ENCODE measurements around the gene PAN3. TPM values are rescaled to one million over a fixed set of nuclear protein-coding genes. Genes with fewer than 3 reads are reported as not detected.

Gene PAN3
- total and polyA plus RNA-seq, 2 experiments from 2014 or later = 27.4 to 58.2 TPM

DNA sequence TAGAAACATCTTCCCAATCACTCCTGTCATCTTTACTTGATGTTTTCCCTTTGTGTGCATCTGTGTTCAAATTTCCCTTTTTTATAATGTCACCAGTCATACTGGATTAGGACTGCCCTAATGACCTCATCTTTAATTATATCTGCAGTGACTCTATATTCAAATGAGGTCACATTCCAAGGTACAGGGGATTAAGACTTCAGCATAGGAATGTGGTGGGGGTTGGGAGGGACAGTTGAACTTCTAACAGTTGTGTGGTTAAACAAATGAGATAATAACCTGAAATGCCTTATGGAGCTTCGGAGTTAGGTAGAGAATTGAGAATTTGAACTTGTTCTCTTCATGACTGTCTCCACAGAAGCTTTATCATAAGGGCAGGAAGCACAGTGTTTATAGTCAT is 23.0 kb downstream of the PAN3 start:
- Histone ChIP-seq H3K27me3 (ENCODE audit: insufficient read depth) (no peaks in the 10 kb centered on the region), H3K79me2 (replicated peaks; ENCODE audit: insufficient read depth) (peaks cover 100% of the 10 kb centered on the region), H3K4me3 (peak overlapping the region; percentile 12; the same call in 1 of the 2 replicates), H4K20me1 (replicated peaks; ENCODE audit: insufficient read depth) (no peaks in the 10 kb centered on the region), H3K9me2 (ENCODE audit: insufficient read depth) (no peaks in the 10 kb centered on the region), H2AFZ (no peak overlapping the region), H3K36me3 (ENCODE audit: insufficient read depth) (no peaks in the 10 kb centered on the region), H3K4me1 (ENCODE audit: insufficient read depth) (peaks cover 40% of the 10 kb centered on the region), H3K4me2 (peak overlapping the region; percentile 56), H3K27ac (ENCODE audit: low read depth) (peak overlapping the region; percentile 57), H3F3A (replicated peaks; ENCODE audit: low read depth) (peaks cover 3% of the 10 kb centered on the region; the same call in 1 of the 2 replicates)
- peaks cover 37% of the 10 kb centered on the region for H3K4me1 Mint-ChIP-seq
- H3K36me3 Mint-ChIP-seq (ENCODE audit: low read depth) = peaks cover 32% of the 10 kb centered on the region
- peaks cover 8% of the 10 kb centered on the region for H3K27me3 Mint-ChIP-seq (ENCODE audit: insufficient read depth, low read depth, poor library complexity)
- ATAC-seq = peak; percentile 94
- peak; percentile 91 for DNase-seq (ENCODE audit: low spot score)
- peak overlapping the region; percentile 42 for H3K4me3 Mint-ChIP-seq
- TF ChIP-seq ZNF114 (CRISPR knock-in tag; IDR thresholded peaks at IDR 0.05) (no peak), CREB1 (CRISPR knock-in tag; IDR thresholded peaks at IDR 0.05; ENCODE audit: low read depth) (peak; percentile 76)
- peaks cover 27% of the 10 kb centered on the region for H3K9me3 Mint-ChIP-seq
- H3K27ac Mint-ChIP-seq = peak overlapping the region; percentile 88

DNA sequence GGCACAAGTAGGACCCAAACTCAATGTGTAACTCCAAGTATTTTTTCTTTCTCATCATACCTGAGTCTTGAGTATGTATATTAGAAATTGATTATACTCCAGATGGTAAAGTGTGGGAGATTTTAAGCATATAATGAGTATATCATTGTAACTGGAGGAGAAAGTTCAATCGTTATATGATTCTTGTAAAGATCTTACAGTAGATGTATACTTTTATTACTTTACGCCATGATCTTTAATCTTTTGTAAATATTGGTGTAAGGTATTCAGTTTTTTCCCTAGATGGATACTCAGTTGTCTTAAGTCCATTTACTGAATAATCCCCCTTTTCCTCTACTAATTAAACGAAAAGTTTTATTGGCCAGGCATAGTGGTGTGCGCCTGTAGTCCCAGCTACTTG is 25.2 kb downstream of the PAN3 start:
- H3K4me2 ChIP-seq = no peak overlapping the region
- peaks cover 42% of the 10 kb centered on the region for H3K4me1 ChIP-seq (ENCODE audit: insufficient read depth)
- no peak overlapping the region for H3K27ac ChIP-seq (ENCODE audit: low read depth)
- no peak overlapping the region for H2AFZ ChIP-seq
- peaks cover 100% of the 10 kb centered on the region for H3K79me2 ChIP-seq (replicated peaks; ENCODE audit: insufficient read depth)
- H3K27me3 Mint-ChIP-seq (ENCODE audit: insufficient read depth, low read depth, poor library complexity) = peaks cover 8% of the 10 kb centered on the region
- DNase-seq (ENCODE audit: low spot score) = no peak
- H3K9me2 ChIP-seq (ENCODE audit: insufficient read depth) = no peaks in the 10 kb centered on the region
- H3K36me3 ChIP-seq (ENCODE audit: insufficient read depth) = no peaks in the 10 kb centered on the region
- no peak overlapping the region for H3K4me3 Mint-ChIP-seq
- H4K20me1 ChIP-seq (replicated peaks; ENCODE audit: insufficient read depth) = peaks cover 9% of the 10 kb centered on the region; the same call in 1 of the 2 replicates
- ATAC-seq = no peak
- TF ChIP-seq, protein P1, sequence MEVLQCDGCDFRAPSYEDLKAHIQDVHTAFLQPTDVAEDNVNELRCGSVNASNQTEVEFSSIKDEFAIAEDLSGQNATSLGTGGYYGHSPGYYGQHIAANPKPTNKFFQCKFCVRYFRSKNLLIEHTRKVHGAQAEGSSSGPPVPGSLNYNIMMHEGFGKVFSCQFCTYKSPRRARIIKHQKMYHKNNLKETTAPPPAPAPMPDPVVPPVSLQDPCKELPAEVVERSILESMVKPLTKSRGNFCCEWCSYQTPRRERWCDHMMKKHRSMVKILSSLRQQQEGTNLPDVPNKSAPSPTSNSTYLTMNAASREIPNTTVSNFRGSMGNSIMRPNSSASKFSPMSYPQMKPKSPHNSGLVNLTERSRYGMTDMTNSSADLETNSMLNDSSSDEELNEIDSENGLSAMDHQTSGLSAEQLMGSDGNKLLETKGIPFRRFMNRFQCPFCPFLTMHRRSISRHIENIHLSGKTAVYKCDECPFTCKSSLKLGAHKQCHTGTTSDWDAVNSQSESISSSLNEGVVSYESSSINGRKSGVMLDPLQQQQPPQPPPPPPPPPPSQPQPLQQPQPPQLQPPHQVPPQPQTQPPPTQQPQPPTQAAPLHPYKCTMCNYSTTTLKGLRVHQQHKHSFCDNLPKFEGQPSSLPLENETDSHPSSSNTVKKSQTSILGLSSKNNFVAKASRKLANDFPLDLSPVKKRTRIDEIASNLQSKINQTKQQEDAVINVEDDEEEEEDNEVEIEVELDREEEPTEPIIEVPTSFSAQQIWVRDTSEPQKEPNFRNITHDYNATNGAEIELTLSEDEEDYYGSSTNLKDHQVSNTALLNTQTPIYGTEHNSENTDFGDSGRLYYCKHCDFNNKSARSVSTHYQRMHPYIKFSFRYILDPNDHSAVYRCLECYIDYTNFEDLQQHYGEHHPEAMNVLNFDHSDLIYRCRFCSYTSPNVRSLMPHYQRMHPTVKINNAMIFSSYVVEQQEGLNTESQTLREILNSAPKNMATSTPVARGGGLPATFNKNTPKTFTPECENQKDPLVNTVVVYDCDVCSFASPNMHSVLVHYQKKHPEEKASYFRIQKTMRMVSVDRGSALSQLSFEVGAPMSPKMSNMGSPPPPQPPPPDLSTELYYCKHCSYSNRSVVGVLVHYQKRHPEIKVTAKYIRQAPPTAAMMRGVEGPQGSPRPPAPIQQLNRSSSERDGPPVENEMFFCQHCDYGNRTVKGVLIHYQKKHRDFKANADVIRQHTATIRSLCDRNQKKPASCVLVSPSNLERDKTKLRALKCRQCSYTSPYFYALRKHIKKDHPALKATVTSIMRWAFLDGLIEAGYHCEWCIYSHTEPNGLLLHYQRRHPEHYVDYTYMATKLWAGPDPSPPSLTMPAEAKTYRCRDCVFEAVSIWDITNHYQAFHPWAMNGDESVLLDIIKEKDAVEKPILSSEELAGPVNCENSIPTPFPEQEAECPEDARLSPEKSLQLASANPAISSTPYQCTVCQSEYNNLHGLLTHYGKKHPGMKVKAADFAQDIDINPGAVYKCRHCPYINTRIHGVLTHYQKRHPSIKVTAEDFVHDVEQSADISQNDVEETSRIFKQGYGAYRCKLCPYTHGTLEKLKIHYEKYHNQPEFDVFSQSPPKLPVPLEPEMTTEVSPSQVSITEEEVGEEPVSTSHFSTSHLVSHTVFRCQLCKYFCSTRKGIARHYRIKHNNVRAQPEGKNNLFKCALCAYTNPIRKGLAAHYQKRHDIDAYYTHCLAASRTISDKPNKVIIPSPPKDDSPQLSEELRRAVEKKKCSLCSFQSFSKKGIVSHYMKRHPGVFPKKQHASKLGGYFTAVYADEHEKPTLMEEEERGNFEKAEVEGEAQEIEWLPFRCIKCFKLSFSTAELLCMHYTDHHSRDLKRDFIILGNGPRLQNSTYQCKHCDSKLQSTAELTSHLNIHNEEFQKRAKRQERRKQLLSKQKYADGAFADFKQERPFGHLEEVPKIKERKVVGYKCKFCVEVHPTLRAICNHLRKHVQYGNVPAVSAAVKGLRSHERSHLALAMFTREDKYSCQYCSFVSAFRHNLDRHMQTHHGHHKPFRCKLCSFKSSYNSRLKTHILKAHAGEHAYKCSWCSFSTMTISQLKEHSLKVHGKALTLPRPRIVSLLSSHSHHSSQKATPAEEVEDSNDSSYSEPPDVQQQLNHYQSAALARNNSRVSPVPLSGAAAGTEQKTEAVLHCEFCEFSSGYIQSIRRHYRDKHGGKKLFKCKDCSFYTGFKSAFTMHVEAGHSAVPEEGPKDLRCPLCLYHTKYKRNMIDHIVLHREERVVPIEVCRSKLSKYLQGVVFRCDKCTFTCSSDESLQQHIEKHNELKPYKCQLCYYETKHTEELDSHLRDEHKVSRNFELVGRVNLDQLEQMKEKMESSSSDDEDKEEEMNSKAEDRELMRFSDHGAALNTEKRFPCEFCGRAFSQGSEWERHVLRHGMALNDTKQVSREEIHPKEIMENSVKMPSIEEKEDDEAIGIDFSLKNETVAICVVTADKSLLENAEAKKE (CRISPR knock-in tag; IDR thresholded peaks at IDR 0.05) = no peak
- TF ChIP-seq EZH2 (IDR thresholded peaks at IDR 0.05; ENCODE audit: low read depth, unreplicated experiment) (no peak), NANOG (IDR thresholded peaks at IDR 0.05; ENCODE audit: borderline replicate concordance) (no peak), POLR2AphosphoS5 (IDR thresholded peaks at IDR 0.05; ENCODE audit: low read depth) (no peak), ZNF114 (CRISPR knock-in tag; IDR thresholded peaks at IDR 0.05) (no peak)
- TF ChIP-seq, protein P2, sequence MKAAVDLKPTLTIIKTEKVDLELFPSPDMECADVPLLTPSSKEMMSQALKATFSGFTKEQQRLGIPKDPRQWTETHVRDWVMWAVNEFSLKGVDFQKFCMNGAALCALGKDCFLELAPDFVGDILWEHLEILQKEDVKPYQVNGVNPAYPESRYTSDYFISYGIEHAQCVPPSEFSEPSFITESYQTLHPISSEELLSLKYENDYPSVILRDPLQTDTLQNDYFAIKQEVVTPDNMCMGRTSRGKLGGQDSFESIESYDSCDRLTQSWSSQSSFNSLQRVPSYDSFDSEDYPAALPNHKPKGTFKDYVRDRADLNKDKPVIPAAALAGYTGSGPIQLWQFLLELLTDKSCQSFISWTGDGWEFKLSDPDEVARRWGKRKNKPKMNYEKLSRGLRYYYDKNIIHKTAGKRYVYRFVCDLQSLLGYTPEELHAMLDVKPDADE (IDR thresholded peaks at IDR 0.05) = no peak
- TF ChIP-seq, protein P3, sequence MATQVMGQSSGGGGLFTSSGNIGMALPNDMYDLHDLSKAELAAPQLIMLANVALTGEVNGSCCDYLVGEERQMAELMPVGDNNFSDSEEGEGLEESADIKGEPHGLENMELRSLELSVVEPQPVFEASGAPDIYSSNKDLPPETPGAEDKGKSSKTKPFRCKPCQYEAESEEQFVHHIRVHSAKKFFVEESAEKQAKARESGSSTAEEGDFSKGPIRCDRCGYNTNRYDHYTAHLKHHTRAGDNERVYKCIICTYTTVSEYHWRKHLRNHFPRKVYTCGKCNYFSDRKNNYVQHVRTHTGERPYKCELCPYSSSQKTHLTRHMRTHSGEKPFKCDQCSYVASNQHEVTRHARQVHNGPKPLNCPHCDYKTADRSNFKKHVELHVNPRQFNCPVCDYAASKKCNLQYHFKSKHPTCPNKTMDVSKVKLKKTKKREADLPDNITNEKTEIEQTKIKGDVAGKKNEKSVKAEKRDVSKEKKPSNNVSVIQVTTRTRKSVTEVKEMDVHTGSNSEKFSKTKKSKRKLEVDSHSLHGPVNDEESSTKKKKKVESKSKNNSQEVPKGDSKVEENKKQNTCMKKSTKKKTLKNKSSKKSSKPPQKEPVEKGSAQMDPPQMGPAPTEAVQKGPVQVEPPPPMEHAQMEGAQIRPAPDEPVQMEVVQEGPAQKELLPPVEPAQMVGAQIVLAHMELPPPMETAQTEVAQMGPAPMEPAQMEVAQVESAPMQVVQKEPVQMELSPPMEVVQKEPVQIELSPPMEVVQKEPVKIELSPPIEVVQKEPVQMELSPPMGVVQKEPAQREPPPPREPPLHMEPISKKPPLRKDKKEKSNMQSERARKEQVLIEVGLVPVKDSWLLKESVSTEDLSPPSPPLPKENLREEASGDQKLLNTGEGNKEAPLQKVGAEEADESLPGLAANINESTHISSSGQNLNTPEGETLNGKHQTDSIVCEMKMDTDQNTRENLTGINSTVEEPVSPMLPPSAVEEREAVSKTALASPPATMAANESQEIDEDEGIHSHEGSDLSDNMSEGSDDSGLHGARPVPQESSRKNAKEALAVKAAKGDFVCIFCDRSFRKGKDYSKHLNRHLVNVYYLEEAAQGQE (IDR thresholded peaks at IDR 0.05; ENCODE audit: unreplicated experiment) = no peak
- peaks cover 10% of the 10 kb centered on the region; the same call in 2 of the 3 replicates for H3K36me3 Mint-ChIP-seq (ENCODE audit: low read depth)
- no peak overlapping the region for H3K4me3 ChIP-seq
- peaks cover 3% of the 10 kb centered on the region; the same call in 1 of the 2 replicates for H3F3A ChIP-seq (replicated peaks; ENCODE audit: low read depth)
- peaks cover 7% of the 10 kb centered on the region for H3K9me3 Mint-ChIP-seq
- no peaks in the 10 kb centered on the region for H3K27me3 ChIP-seq (ENCODE audit: insufficient read depth)
- H3K27ac Mint-ChIP-seq = no peak overlapping the region
- H3K4me1 Mint-ChIP-seq = peaks cover 37% of the 10 kb centered on the region

Data from GM23338 (cell line).